Measurements from ENCODE around the gene LRRC3B.
A peak's percentile ranks its signal among the peaks of the same experiment; 100 is the strongest.

LRRC3B gene

DNA sequence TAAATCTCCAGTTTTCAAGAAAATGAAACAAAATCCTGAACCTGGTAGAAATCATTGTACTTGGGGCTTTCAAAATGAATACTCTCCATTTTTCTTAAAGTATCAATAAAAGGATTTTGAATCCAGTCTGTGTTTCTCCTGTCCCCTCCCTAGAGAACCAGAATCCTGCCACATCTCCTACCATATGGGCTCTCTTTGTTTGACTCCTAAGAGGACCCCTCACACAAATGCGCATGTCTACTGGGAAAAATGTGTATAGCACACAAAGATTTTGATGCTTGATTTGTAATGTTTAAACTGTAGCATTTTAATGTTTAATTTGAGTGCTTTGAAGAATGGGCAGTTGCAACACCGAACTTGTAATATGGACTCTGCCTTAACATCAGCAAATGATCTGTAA, 25.9 kb downstream of the LRRC3B start:
- H3K79me2 ChIP-seq (ENCODE audit: control insufficient read depth, insufficient read depth, low read length) = no peaks in the 10 kb centered on the region
- H4K8ac ChIP-seq (ENCODE audit: low read depth, low read length) = no peak overlapping the region
- H2AK5ac ChIP-seq (ENCODE audit: low read length) = no peak overlapping the region
- no peaks in the 10 kb centered on the region for H3K79me1 ChIP-seq (ENCODE audit: low read length)
- H3K18ac ChIP-seq (ENCODE audit: low read length) = no peak overlapping the region
- no CpG with 5 or more reads among the region's 2 CpGs for WGBS (ENCODE audit: extremely low coverage, insufficient coverage, low lambda C conversion rate)
- H3K9ac ChIP-seq (ENCODE audit: low read length) = no peak overlapping the region
- H2BK5ac ChIP-seq (ENCODE audit: low read length) = no peak overlapping the region
- no peak overlapping the region for H2BK120ac ChIP-seq (ENCODE audit: low read depth, low read length)
- H3K4me3 ChIP-seq (ENCODE audit: low read length) = no peak overlapping the region
- H4K5ac ChIP-seq (ENCODE audit: low read length) = no peak overlapping the region
- no peaks in the 10 kb centered on the region for H3K27me3 ChIP-seq (ENCODE audit: insufficient read depth, low read length, poor library complexity)
- no peak overlapping the region for H3K4me2 ChIP-seq (ENCODE audit: low read length)
- no peak for DNase-seq
- no peak overlapping the region for H3K27ac ChIP-seq (ENCODE audit: low read depth, low read length)
- no peak overlapping the region for H3K56ac ChIP-seq (ENCODE audit: low read length)
- H3K36me3 ChIP-seq (ENCODE audit: control insufficient read depth, insufficient read depth, low read length) = no peaks in the 10 kb centered on the region
- H3K23ac ChIP-seq (ENCODE audit: low read length) = no peak overlapping the region
- no peaks in the 10 kb centered on the region for H3K4me1 ChIP-seq (ENCODE audit: control insufficient read depth, low read depth, low read length)
- H2BK15ac ChIP-seq (replicated peaks; ENCODE audit: low read depth) = no peak overlapping the region
- no peak overlapping the region for H3K4ac ChIP-seq (ENCODE audit: low read depth, low read length)

DNA sequence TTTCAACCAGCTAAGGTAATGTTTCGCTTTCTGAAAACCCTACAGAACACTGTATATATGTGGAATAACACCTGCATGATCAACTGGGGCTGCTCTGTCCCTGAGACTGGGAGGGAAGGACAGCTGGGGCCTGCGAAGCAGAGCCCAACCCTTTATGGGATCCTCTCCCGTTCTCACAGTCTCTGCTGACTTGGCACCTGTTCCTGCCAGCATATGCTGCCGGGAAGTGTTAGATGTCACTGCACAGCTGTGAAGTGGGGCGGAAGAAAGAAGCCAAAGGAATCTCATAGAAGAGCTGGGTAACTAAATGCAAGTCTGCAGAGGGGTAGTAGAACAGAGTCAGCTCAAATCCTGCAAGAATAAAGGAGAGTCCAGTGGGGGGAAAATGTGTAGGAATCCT, 29.6 kb downstream of the LRRC3B start:
- H3K27ac ChIP-seq (ENCODE audit: low read depth, low read length) = no peak overlapping the region
- H2BK120ac ChIP-seq (ENCODE audit: low read depth, low read length) = no peak overlapping the region
- no peak overlapping the region for H2BK15ac ChIP-seq (replicated peaks; ENCODE audit: low read depth)
- H3K9ac ChIP-seq (ENCODE audit: low read length) = no peak overlapping the region
- H2AK5ac ChIP-seq (ENCODE audit: low read length) = no peak overlapping the region
- no peak overlapping the region for H2BK5ac ChIP-seq (ENCODE audit: low read length)
- H4K5ac ChIP-seq (ENCODE audit: low read length) = no peak overlapping the region
- H3K56ac ChIP-seq (ENCODE audit: low read length) = no peak overlapping the region
- no CpG with 5 or more reads among the region's 5 CpGs for WGBS (ENCODE audit: extremely low coverage, insufficient coverage, low lambda C conversion rate)
- no peaks in the 10 kb centered on the region for H3K79me1 ChIP-seq (ENCODE audit: low read length)
- H3K4me1 ChIP-seq (ENCODE audit: control insufficient read depth, low read depth, low read length) = no peaks in the 10 kb centered on the region
- H3K18ac ChIP-seq (ENCODE audit: low read length) = no peak overlapping the region
- H3K4me2 ChIP-seq (ENCODE audit: low read length) = no peak overlapping the region
- H3K4ac ChIP-seq (ENCODE audit: low read depth, low read length) = no peak overlapping the region
- no peaks in the 10 kb centered on the region for H3K27me3 ChIP-seq (ENCODE audit: insufficient read depth, low read length, poor library complexity)
- H3K36me3 ChIP-seq (ENCODE audit: control insufficient read depth, insufficient read depth, low read length) = no peaks in the 10 kb centered on the region
- no peak overlapping the region for H3K4me3 ChIP-seq (ENCODE audit: low read length)
- H3K79me2 ChIP-seq (ENCODE audit: control insufficient read depth, insufficient read depth, low read length) = no peaks in the 10 kb centered on the region
- H3K23ac ChIP-seq (ENCODE audit: low read length) = no peak overlapping the region
- no peak for DNase-seq
- H4K8ac ChIP-seq (ENCODE audit: low read depth, low read length) = no peak overlapping the region

DNA sequence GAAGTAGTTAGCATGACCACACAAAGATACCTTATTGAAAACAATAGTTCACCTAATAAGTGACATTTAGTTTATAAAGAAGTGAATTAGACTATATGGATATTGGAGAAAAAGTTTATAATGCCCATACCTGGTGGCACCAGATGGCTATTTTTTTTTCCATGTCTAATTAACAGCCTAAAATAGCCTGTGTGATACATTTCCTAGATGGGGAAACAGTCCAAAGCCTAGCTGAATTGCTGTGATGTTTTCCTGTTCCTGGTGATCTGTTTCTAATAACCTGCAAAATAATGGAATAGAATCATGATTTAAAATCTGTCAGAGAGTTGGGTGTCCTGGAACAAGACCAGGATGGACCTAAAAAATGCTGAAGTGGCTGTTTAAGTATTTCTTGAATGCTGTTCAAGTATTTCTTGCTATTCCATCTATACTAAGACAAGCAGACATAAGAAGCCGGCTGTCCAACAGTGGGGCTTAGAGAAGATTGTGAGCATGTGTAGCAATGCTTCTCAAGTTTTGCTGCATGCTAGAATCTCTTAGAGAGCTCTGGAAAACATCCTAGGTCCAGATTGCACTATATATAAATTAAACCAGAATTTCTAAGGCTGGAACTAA, 31.3 kb downstream of the LRRC3B start:
- Histone ChIP-seq H2BK5ac (ENCODE audit: low read length) (no peak overlapping the region), H3K4me2 (ENCODE audit: low read length) (no peak overlapping the region), H3K9ac (ENCODE audit: low read length) (no peak overlapping the region), H3K18ac (ENCODE audit: low read length) (no peak overlapping the region), H4K5ac (ENCODE audit: low read length) (no peak overlapping the region), H3K79me2 (ENCODE audit: control insufficient read depth, insufficient read depth, low read length) (no peaks in the 10 kb centered on the region), H4K8ac (ENCODE audit: low read depth, low read length) (no peak overlapping the region), H3K36me3 (ENCODE audit: control insufficient read depth, insufficient read depth, low read length) (no peaks in the 10 kb centered on the region), H3K56ac (ENCODE audit: low read length) (no peak overlapping the region), H3K27ac (ENCODE audit: low read depth, low read length) (no peak overlapping the region), H3K79me1 (ENCODE audit: low read length) (no peaks in the 10 kb centered on the region), H3K23ac (ENCODE audit: low read length) (no peak overlapping the region), H3K27me3 (ENCODE audit: insufficient read depth, low read length, poor library complexity) (no peaks in the 10 kb centered on the region), H3K4me3 (ENCODE audit: low read length) (no peak overlapping the region), H2BK120ac (ENCODE audit: low read depth, low read length) (peak overlapping the region; percentile 12), H3K4me1 (ENCODE audit: control insufficient read depth, low read depth, low read length) (peaks cover 4% of the 10 kb centered on the region), H2AK5ac (ENCODE audit: low read length) (no peak overlapping the region), H3K4ac (ENCODE audit: low read depth, low read length) (no peak overlapping the region), H2BK15ac (replicated peaks; ENCODE audit: low read depth) (no peak overlapping the region)
- no CpG with 5 or more reads among the region's 1 CpG for WGBS (ENCODE audit: extremely low coverage, insufficient coverage, low lambda C conversion rate)
- no peak for DNase-seq

DNA sequence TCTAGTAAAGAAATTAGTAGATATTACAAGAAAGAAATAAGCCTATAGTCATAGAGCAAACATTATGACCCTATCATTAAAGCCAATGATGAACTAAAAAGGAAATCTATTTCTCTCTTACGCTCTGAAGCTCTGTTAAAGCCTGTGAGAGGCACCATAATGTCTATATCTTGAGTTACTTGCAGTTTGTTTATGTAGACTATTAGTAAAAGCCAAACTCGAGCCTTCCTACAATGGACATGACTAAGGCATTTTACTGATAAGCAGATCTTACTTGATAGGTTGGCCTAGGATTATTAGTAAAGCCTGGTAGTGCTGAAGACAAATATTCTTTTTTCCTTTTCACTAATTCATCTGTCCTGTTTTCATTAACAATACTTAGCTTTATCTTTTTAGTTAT, 32.7 kb downstream of the LRRC3B start:
- Histone ChIP-seq H3K4me2 (ENCODE audit: low read length) (no peak overlapping the region), H3K27ac (ENCODE audit: low read depth, low read length) (no peak overlapping the region), H3K18ac (ENCODE audit: low read length) (no peak overlapping the region), H3K36me3 (ENCODE audit: control insufficient read depth, insufficient read depth, low read length) (no peaks in the 10 kb centered on the region), H3K4ac (ENCODE audit: low read depth, low read length) (no peak overlapping the region), H4K8ac (ENCODE audit: low read depth, low read length) (no peak overlapping the region), H2BK5ac (ENCODE audit: low read length) (no peak overlapping the region), H2AK5ac (ENCODE audit: low read length) (no peak overlapping the region), H3K23ac (ENCODE audit: low read length) (no peak overlapping the region), H3K4me1 (ENCODE audit: control insufficient read depth, low read depth, low read length) (peaks cover 4% of the 10 kb centered on the region), H2BK15ac (replicated peaks; ENCODE audit: low read depth) (no peak overlapping the region), H3K9ac (ENCODE audit: low read length) (no peak overlapping the region), H3K56ac (ENCODE audit: low read length) (no peak overlapping the region), H3K79me1 (ENCODE audit: low read length) (no peaks in the 10 kb centered on the region), H3K4me3 (ENCODE audit: low read length) (no peak overlapping the region), H4K5ac (ENCODE audit: low read length) (no peak overlapping the region), H3K79me2 (ENCODE audit: control insufficient read depth, insufficient read depth, low read length) (no peaks in the 10 kb centered on the region), H3K27me3 (ENCODE audit: insufficient read depth, low read length, poor library complexity) (no peaks in the 10 kb centered on the region), H2BK120ac (ENCODE audit: low read depth, low read length) (no peak overlapping the region)
- no CpG with 5 or more reads among the region's 2 CpGs for WGBS (ENCODE audit: extremely low coverage, insufficient coverage, low lambda C conversion rate)
- peak; percentile 16 for DNase-seq

DNA sequence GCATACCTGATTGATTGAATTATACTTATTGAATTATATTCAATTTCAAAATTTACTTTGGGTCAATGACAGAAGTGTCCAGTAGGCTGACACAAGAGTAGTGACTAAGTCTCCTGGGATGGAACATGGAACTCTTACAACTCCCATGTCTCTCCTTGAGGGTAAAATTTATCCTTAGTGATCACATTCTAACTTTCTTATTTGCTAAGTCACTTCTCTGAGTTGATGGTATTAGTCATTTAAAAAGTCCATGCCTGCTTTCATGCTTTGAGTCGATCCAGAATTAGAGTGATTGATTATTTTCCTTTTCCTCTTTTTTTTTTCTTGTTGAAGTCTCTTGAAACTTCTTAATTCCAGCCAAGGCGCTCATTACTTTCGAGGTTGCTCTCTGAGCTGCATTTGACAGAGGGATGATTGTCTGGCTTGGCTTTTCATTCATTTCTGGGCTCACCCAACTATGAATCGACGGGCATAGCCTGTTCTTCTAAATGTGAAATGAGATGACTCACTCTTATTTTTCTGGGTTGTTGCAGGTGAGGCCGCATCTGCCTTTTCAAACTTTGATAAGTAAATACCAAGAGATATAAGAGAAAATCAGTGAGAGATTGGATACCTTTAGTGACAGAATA, 34.9 kb downstream of the LRRC3B start:
- Histone ChIP-seq H3K27ac (ENCODE audit: low read depth, low read length) (no peak overlapping the region), H3K79me1 (ENCODE audit: low read length) (no peaks in the 10 kb centered on the region), H3K4me2 (ENCODE audit: low read length) (no peak overlapping the region), H3K36me3 (ENCODE audit: control insufficient read depth, insufficient read depth, low read length) (no peaks in the 10 kb centered on the region), H3K4me1 (ENCODE audit: control insufficient read depth, low read depth, low read length) (peaks cover 4% of the 10 kb centered on the region), H3K4ac (ENCODE audit: low read depth, low read length) (no peak overlapping the region), H3K9ac (ENCODE audit: low read length) (no peak overlapping the region), H3K23ac (ENCODE audit: low read length) (no peak overlapping the region), H3K56ac (ENCODE audit: low read length) (no peak overlapping the region), H2BK120ac (ENCODE audit: low read depth, low read length) (no peak overlapping the region), H2AK5ac (ENCODE audit: low read length) (no peak overlapping the region), H3K4me3 (ENCODE audit: low read length) (no peak overlapping the region), H3K79me2 (ENCODE audit: control insufficient read depth, insufficient read depth, low read length) (no peaks in the 10 kb centered on the region), H3K18ac (ENCODE audit: low read length) (no peak overlapping the region), H4K8ac (ENCODE audit: low read depth, low read length) (no peak overlapping the region), H2BK15ac (replicated peaks; ENCODE audit: low read depth) (no peak overlapping the region), H3K27me3 (ENCODE audit: insufficient read depth, low read length, poor library complexity) (no peaks in the 10 kb centered on the region), H2BK5ac (ENCODE audit: low read length) (no peak overlapping the region), H4K5ac (ENCODE audit: low read length) (no peak overlapping the region)
- no peak for DNase-seq
- WGBS (ENCODE audit: extremely low coverage, insufficient coverage, low lambda C conversion rate) = no CpG with 5 or more reads among the region's 6 CpGs

DNA sequence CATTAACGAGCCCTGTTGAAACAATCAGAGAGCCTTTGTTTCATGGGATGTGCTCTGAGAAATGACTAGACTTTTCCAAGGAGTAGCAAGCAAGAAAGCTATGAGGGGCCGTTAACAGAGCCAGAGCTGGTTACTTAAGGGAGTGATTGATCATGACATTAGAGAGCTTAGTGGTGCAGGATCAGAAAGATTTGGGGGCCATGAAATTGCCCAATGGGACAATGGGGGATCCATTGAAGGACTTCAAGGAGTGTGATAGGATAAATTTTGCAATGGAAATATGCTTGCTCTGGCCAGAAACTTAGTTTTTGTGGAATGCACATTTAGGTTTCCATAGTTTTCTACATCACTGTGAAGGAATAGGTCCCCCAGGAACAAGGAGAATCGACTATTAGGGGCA, 45.6 kb downstream of the LRRC3B start:
- no peak overlapping the region for H3K56ac ChIP-seq (ENCODE audit: low read length)
- H2AK5ac ChIP-seq (ENCODE audit: low read length) = no peak overlapping the region
- no peaks in the 10 kb centered on the region for H3K36me3 ChIP-seq (ENCODE audit: control insufficient read depth, insufficient read depth, low read length)
- H3K79me2 ChIP-seq (ENCODE audit: control insufficient read depth, insufficient read depth, low read length) = no peaks in the 10 kb centered on the region
- H3K4me1 ChIP-seq (ENCODE audit: control insufficient read depth, low read depth, low read length) = no peaks in the 10 kb centered on the region
- no peak for DNase-seq
- H3K79me1 ChIP-seq (ENCODE audit: low read length) = no peaks in the 10 kb centered on the region
- no peak overlapping the region for H3K4ac ChIP-seq (ENCODE audit: low read depth, low read length)
- H2BK120ac ChIP-seq (ENCODE audit: low read depth, low read length) = no peak overlapping the region
- no peak overlapping the region for H3K23ac ChIP-seq (ENCODE audit: low read length)
- no peak overlapping the region for H3K4me2 ChIP-seq (ENCODE audit: low read length)
- no peaks in the 10 kb centered on the region for H3K27me3 ChIP-seq (ENCODE audit: insufficient read depth, low read length, poor library complexity)
- H4K8ac ChIP-seq (ENCODE audit: low read depth, low read length) = no peak overlapping the region
- no peak overlapping the region for H3K18ac ChIP-seq (ENCODE audit: low read length)
- H2BK15ac ChIP-seq (replicated peaks; ENCODE audit: low read depth) = no peak overlapping the region
- no peak overlapping the region for H4K5ac ChIP-seq (ENCODE audit: low read length)
- H2BK5ac ChIP-seq (ENCODE audit: low read length) = no peak overlapping the region
- no CpG with 5 or more reads among the region's 3 CpGs for WGBS (ENCODE audit: extremely low coverage, insufficient coverage, low lambda C conversion rate)
- no peak overlapping the region for H3K27ac ChIP-seq (ENCODE audit: low read depth, low read length)
- H3K9ac ChIP-seq (ENCODE audit: low read length) = no peak overlapping the region
- no peak overlapping the region for H3K4me3 ChIP-seq (ENCODE audit: low read length)

All from mesendoderm (in vitro differentiated cells).